Natural killer cell treated with Interleukin-12 subunit alpha and Interleukin-12 subunit beta and Interleukin-15 and Interleukin-18, amount 100 ng/mL, for 72 hours (primary cell): ENCODE data around the gene WRNIP1. TPM values are rescaled to one million over a fixed set of nuclear protein-coding genes. Genes with fewer than 3 reads are reported as not detected.
A peak's percentile ranks its signal among the peaks of the same experiment; 100 is the strongest.
"Not testable (repeated sequence)": the region's sequence is repeated elsewhere in the genome, so short reads cannot be mapped to it uniquely, and the experiment has no call there.

Experiments
- ATAC-seq, 2 donors: fragments of 150-1000 bp; cut with Tn5 transposase in 1 of 2; sonication (Bioruptor Pico), chemical (Tn5 transposase) in 1 of 2; 2 replicates each; pipeline ENCODE4 v1.10.0; 2021
- DNase-seq: peaks from one replicate; pipeline ENCODE4 v3.0.0; 2022; ENCODE audit warnings: low spot score
- H3K27ac Mint-ChIP-seq, 2 donors: 1 replicate in 1 of 2; 2 replicates in 1 of 2; pipeline ENCODE4 v1.8.0; 2022; ENCODE audit warnings: mixed read lengths in 2 of 2, mild to moderate bottlenecking in 1 of 2, moderate library complexity in 1 of 2
- H3K27me3 Mint-ChIP-seq, 2 donors: 1 replicate in 1 of 2; 2 replicates in 1 of 2; pipeline ENCODE4 v1.8.0; 2022; ENCODE audit warnings: mixed read lengths in 2 of 2
- H3K36me3 Mint-ChIP-seq: one replicate; pipeline ENCODE4 v1.8.0; 2022; ENCODE audit warnings: mixed read lengths
- H3K4me1 Mint-ChIP-seq, 2 donors: 1 replicate in 1 of 2; 2 replicates in 1 of 2; pipeline ENCODE4 v1.8.0; 2022; ENCODE audit warnings: low read depth in 2 of 2, mixed read lengths in 2 of 2, mild to moderate bottlenecking in 1 of 2
- H3K4me3 Mint-ChIP-seq: one replicate; pipeline ENCODE4 v1.8.0; 2022; ENCODE audit warnings: mixed read lengths
- H3K9me3 Mint-ChIP-seq: 2 replicates; pipeline ENCODE4 v1.8.0; 2022; ENCODE audit warnings: mixed read lengths
- total RNA-seq, 2 donors: library from RNA; stranded (reverse); gene quantifications; one replicate each; pipeline ENCODE4 v1.2.3, GENCODE V29; 2022

WRNIP1 gene
- total RNA-seq, 2 donors from 2014 or later = 54.5 to 57.8 TPM

- H3K4me3 Mint-ChIP-seq = peak overlapping the region; percentile 83
- H3K27me3 Mint-ChIP-seq = no peaks in the 10 kb centered on the region
Observed at GRCh38 chr6:2791450-2791974, 26.3 kb downstream of the WRNIP1 start.

DNA sequence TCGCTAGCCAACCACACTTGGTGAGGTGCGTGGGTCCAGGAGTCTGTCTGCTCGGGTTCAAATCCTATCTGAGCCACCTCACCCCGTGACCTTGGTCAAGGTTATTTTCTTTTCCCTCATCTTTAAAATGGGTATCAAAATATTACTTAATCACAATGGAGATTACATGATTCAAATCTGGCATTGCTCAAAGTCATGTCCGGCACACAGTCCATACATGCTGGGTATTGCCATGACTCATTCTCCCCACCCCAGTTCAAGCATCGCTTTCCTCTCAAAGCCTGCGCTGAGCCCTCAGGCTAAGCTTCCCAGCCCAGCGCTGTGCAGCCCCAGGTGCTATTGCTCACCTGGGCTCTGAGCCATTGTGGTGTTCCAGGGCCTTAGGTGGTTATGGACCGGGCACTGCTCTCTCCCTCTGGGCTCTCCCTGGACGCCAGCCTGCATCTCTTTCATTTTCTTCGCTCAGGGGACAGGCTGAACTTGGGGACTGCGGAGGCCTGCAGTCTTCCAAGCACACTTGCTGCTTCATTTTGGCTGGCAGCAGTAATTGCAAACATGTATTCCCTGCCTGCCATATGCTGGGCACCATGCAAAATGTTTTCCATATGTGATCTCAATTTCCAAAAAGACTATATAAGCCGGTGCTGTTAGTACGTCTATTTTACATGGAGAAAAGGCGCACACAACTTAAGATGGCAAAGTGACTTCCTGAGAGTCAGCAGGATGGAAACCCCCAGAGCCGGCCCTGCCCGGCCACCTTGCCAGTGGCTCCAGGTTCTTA lies 27.3 kb downstream of the WRNIP1 start:
- DNase-seq (no peak), ATAC-seq (peak; percentile 20 to 29)
- peak overlapping the region; percentile 94 to 95 for H3K27ac Mint-ChIP-seq
- H3K4me3 Mint-ChIP-seq = peak overlapping the region; percentile 83
- no peaks in the 10 kb centered on the region for H3K27me3 Mint-ChIP-seq
- H3K36me3 Mint-ChIP-seq = no peaks in the 10 kb centered on the region
- no peaks in the 10 kb centered on the region for H3K9me3 Mint-ChIP-seq
- H3K4me1 Mint-ChIP-seq = peaks cover 54 to 55% of the 10 kb centered on the region in 2 donors

More at GRCh38 chr6:2791450-2791974, 26.3 kb downstream of the WRNIP1 start:
- no peak for DNase-seq
- Mint-ChIP-seq H3K9me3 (no peaks in the 10 kb centered on the region), H3K27ac (peak overlapping the region; percentile 94 to 95), H3K36me3 (no peaks in the 10 kb centered on the region), H3K4me1 (peaks cover 48 to 53% of the 10 kb centered on the region in 2 donors)
- ATAC-seq = no peak

GRCh38 chr6:2793534-2794151 lies 28.4 kb downstream of the WRNIP1 start:
- Mint-ChIP-seq H3K27me3 (no peaks in the 10 kb centered on the region), H3K27ac (peak overlapping the region; percentile 94 to 95), H3K4me1 (peaks cover 55 to 56% of the 10 kb centered on the region in 2 donors), H3K4me3 (peak overlapping the region; percentile 83), H3K36me3 (no peaks in the 10 kb centered on the region), H3K9me3 (no peaks in the 10 kb centered on the region)
- DNase-seq (peak; percentile 83), ATAC-seq (peak; percentile 78 to 89)

DNA sequence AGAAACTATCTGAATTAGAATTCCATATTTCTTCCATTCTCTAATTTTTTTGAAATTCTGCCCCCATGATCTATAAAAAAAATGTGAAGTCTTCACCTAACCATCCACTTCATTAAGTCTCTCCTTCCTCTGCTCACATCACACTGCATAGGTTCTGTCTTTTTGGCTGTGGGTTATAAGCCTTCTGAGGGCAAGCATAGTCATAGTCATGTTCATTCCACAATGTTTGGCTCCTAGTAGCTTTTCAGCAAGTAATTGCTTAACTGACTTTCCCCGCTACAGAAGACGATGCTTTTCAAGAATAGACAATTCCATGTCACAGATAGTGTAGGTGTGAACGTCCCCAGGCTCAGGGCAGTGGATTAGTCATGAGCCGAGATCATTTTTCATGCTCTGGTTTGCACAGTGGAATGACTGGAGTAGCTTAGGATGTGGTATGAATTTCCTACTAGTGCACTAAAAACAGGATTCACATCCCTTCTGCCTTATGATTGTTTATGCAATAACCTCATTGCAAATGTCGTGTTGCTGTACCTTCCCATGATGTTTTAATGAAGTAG lies 29.1 kb downstream of the WRNIP1 start:
- Mint-ChIP-seq H3K4me1 (peaks cover 56 to 57% of the 10 kb centered on the region in 2 donors), H3K4me3 (peak overlapping the region; percentile 83), H3K9me3 (no peaks in the 10 kb centered on the region), H3K27ac (peak overlapping the region; percentile 94 to 95), H3K27me3 (no peaks in the 10 kb centered on the region), H3K36me3 (no peaks in the 10 kb centered on the region)
- ATAC-seq (peak in 1 of 2 donors; percentile 8), DNase-seq (no peak)

- H3K9me3 Mint-ChIP-seq = no peaks in the 10 kb centered on the region
- peak overlapping the region; percentile 84 for H3K4me3 Mint-ChIP-seq
- ATAC-seq = no peak
- H3K27ac Mint-ChIP-seq = peak overlapping the region; percentile 95 to 96
- H3K4me1 Mint-ChIP-seq = peaks cover 65% of the 10 kb centered on the region in 2 donors
- no peaks in the 10 kb centered on the region for H3K27me3 Mint-ChIP-seq
- no peak for DNase-seq
- no peaks in the 10 kb centered on the region for H3K36me3 Mint-ChIP-seq
Observed at GRCh38 chr6:2795162-2795561, 30.0 kb downstream of the WRNIP1 start.

DNA sequence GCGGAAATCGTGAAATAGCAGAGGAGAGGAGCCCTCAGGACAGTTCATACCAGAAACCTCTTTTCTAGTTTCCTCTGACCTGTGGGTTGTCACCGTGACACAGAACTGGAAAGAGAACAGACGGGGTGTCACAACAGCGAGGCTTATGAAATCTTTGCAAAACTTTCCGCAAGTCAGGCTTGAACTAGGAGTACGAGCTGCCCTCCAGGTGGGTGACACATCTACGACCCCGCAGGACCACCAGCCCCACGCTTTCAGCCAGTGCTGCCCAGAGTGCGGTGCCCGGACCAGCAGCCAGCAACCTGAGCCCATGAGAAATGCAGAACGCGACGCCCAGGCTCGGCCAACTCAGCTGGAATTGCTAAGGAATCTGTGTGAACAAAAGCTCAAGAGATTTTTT lies 30.8 kb downstream of the WRNIP1 start:
- Mint-ChIP-seq H3K36me3 (no peaks in the 10 kb centered on the region), H3K4me3 (peak overlapping the region; percentile 84), H3K27ac (peak overlapping the region; percentile 95 to 96), H3K4me1 (peaks cover 63 to 64% of the 10 kb centered on the region in 2 donors), H3K27me3 (no peaks in the 10 kb centered on the region), H3K9me3 (no peaks in the 10 kb centered on the region)
- ATAC-seq = peak; percentile 66 to 72
- DNase-seq = peak; percentile 78

DNA sequence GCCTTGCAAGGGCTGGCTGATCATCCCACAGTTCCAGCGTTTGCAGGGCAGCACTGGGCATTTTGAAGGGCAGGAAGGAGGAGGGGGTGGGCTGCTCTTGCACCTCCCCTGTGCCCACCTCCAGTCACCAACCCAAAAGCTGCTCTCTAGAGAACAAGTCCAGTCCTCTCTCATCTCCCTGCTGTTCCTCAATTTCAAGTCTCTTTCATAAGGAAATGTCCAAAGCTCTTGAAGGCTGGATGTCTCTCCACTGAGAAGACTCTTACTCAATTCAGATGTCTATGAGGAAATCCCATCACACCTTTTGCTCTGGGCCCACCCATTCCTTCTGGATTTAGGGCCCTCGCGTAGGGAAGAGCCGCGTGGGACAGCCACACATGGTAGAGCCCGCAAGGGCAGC lies 31.7 kb downstream of the WRNIP1 start:
- Mint-ChIP-seq H3K27ac (peak overlapping the region; percentile 71 to 96), H3K4me1 (peaks cover 59 to 60% of the 10 kb centered on the region in 2 donors), H3K27me3 (no peaks in the 10 kb centered on the region), H3K4me3 (peak overlapping the region; percentile 81), H3K9me3 (no peaks in the 10 kb centered on the region), H3K36me3 (no peaks in the 10 kb centered on the region)
- DNase-seq = no peak
- ATAC-seq = no peak

DNA sequence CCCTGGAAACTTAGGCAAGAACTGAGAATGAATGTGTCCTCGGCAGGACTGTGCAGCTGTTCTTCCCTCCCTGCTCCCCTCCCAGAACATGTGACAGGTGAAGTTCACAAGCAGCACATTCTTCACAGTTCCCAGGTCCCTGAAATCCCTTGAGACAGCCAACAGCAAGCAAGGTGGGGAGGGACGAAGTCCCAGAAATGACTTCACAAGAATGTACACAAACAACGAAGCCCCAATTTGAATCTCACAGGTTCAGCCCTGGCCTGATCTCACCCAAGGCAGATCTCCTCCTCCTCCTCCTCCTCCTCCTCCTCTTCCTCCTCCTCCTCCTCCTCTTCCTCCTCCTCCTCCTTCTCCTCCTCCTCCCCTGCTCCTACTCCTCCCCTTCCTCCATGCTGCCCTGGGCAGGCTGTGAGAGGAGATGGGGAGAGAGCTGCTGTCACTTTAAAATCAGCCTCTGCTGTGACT lies 32.4 kb downstream of the WRNIP1 start:
- peak overlapping the region; percentile 43 to 96 for H3K27ac Mint-ChIP-seq

GRCh38 chr6:2798586-2799134 lies 33.5 kb downstream of the WRNIP1 start:
- Mint-ChIP-seq H3K27ac (peak overlapping the region in 1 of 2 donors; percentile 96), H3K27me3 (no peaks in the 10 kb centered on the region), H3K4me3 (no peak overlapping the region), H3K4me1 (peaks cover 46 to 48% of the 10 kb centered on the region in 2 donors), H3K36me3 (no peaks in the 10 kb centered on the region), H3K9me3 (no peaks in the 10 kb centered on the region)
- ATAC-seq = no peak
- no peak for DNase-seq

More for the DNA sequence above, 32.4 kb downstream of the WRNIP1 start:
- no peak for DNase-seq
- no peaks in the 10 kb centered on the region for H3K9me3 Mint-ChIP-seq
- ATAC-seq = no peak
- H3K4me1 Mint-ChIP-seq = peaks cover 54 to 55% of the 10 kb centered on the region in 2 donors
- H3K36me3 Mint-ChIP-seq = no peaks in the 10 kb centered on the region
- no peak overlapping the region for H3K4me3 Mint-ChIP-seq
- H3K27me3 Mint-ChIP-seq = no peaks in the 10 kb centered on the region

GRCh38 chr6:2799936-2800527 lies 34.8 kb downstream of the WRNIP1 start:
- Mint-ChIP-seq H3K4me3 (peak overlapping the region; percentile 70), H3K27me3 (no peaks in the 10 kb centered on the region), H3K27ac (peak overlapping the region; percentile 72 to 83), H3K9me3 (no peaks in the 10 kb centered on the region), H3K36me3 (no peaks in the 10 kb centered on the region), H3K4me1 (peaks cover 38 to 40% of the 10 kb centered on the region in 2 donors)
- DNase-seq (no peak), ATAC-seq (peak; percentile 71 to 82)

DNA sequence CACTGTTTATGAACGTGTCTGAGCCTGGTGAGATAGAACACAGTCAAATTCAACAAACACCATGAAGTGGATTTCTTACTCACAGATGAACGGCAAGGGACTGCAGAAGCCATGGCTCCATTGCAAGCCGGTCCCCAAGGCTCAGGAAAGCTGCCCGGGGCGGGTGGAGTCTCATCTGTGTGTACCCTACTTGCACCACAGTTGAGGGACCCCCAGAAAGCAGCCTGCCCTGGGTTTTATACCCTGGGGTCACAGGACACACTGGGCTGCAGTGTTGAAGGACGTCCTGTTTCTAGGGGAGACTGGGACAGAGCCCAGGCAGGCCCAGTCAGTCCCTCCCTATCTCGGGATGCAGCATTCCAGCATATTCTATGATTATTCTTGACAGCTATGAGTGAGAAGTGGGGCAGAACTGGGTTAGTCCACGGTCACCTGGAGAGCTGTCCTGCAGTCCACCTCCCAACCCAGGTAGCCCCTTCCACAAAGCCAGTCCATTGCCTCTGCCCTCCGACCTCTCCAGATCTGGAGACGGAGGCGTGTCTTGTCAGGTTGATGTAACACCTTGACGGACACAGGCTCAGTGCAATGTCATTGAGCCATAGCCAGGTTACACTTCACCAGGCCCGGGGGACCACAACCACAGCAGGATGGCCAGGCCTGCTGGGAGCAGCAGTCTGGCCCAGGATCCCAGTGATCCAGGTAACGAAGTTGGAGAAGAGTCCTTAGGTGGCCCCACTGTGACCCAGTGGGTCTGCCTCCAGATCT lies 35.5 kb downstream of the WRNIP1 start:
- H3K9me3 Mint-ChIP-seq = no peaks in the 10 kb centered on the region
- peak overlapping the region; percentile 72 to 83 for H3K27ac Mint-ChIP-seq
- H3K27me3 Mint-ChIP-seq = no peaks in the 10 kb centered on the region
- no peaks in the 10 kb centered on the region for H3K36me3 Mint-ChIP-seq
- ATAC-seq = no peak
- no peak for DNase-seq
- peaks cover 38 to 40% of the 10 kb centered on the region in 2 donors for H3K4me1 Mint-ChIP-seq
- peak overlapping the region; percentile 70 for H3K4me3 Mint-ChIP-seq

- not testable (repeated sequence) for H3K4me3 Mint-ChIP-seq, H3K27ac Mint-ChIP-seq, H3K27me3 Mint-ChIP-seq, ATAC-seq, DNase-seq, H3K9me3 Mint-ChIP-seq, H3K36me3 Mint-ChIP-seq
- H3K4me1 Mint-ChIP-seq = peaks cover 41 to 43% of the 10 kb centered on the region in 2 donors
Observed at GRCh38 chr6:2801687-2802086, 36.5 kb downstream of the WRNIP1 start.
